ENCODE results near the gene GGA1.

The GGA1 gene

GRCh38 chr22:37658133-37659065, 49.8 kb downstream of the GGA1 start, which contains the start of gene PDXP:
Gene PDXP, plus strand, starts transcription at chr22:37658723. Its CDS starts 60 bp downstream, at chr22:37658783.
- peak within 1 kb of the TSS; percentile 78 for H3K4me3 ChIP-seq (ENCODE audit: low read length)
- DNase-seq (ENCODE audit: low read depth) = peak; percentile 100
- no peak for TF ChIP-seq CTCF (conservative IDR thresholded peaks at IDR 0.05; ENCODE audit: low read length)

- no peak for DNase-seq (ENCODE audit: low read depth)
- peak overlapping the region; percentile 72 for H3K4me3 ChIP-seq (ENCODE audit: low read length)
- no peak for TF ChIP-seq CTCF (conservative IDR thresholded peaks at IDR 0.05; ENCODE audit: low read length)
Observed at GRCh38 chr22:37659066-37659896, 50.6 kb downstream of the GGA1 start.

- H3K4me3 ChIP-seq (ENCODE audit: low read length) = peak overlapping the region; percentile 72
- no peak for DNase-seq (ENCODE audit: low read depth)
- no peak for TF ChIP-seq CTCF (conservative IDR thresholded peaks at IDR 0.05; ENCODE audit: low read length)
Observed at GRCh38 chr22:37659897-37660708, 51.5 kb downstream of the GGA1 start.

GRCh38 chr22:37660709-37661045, 52.0 kb downstream of the GGA1 start:
- no peak overlapping the region for H3K4me3 ChIP-seq (ENCODE audit: low read length)
- no peak for TF ChIP-seq CTCF (conservative IDR thresholded peaks at IDR 0.05; ENCODE audit: low read length)
- no peak for DNase-seq (ENCODE audit: low read depth)

GRCh38 chr22:37661160-37661924, 52.7 kb downstream of the GGA1 start:
- DNase-seq (ENCODE audit: low read depth) = peak; percentile 78
- TF ChIP-seq CTCF (conservative IDR thresholded peaks at IDR 0.05; ENCODE audit: low read length) = peak; percentile 71
- peak overlapping the region; percentile 31 for H3K4me3 ChIP-seq (ENCODE audit: low read length)

- no peak for TF ChIP-seq CTCF (conservative IDR thresholded peaks at IDR 0.05; ENCODE audit: low read length)
- no peak for DNase-seq (ENCODE audit: low read depth)
- H3K4me3 ChIP-seq (ENCODE audit: low read length) = no peak overlapping the region
Observed at GRCh38 chr22:37662039-37662438, 53.4 kb downstream of the GGA1 start.
